ENCODE results near the gene CIBAR2. TPM values are rescaled to one million over a fixed set of nuclear protein-coding genes. Genes with fewer than 3 reads are reported as not detected.

CIBAR2 gene
- total RNA-seq, 1 donor from 2014 or later, result not detected

DNA sequence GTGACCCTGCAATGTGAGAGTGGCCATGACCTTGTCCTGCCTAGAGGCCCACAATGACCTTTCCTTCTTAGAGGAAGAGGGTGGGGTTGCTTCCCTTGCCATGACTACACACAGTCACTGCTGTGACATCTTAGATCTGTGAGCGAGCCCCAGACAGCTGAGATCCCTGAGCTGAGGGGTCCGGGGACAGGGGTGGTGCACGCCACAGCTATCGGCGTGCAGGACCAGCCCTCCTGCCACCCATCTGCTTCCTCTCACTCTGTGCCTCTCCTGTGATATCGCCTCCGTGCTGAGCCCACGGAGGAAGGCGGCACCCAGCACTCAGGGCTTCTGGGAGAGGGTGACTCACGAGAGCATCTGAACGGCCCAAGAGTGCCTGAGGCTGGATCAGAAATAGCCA lies 49.4 kb downstream of the CIBAR2 start:
- Histone ChIP-seq H3K27me3 (ENCODE audit: low read depth) (no peaks in the 10 kb centered on the region), H3K36me3 (peaks cover 11% of the 10 kb centered on the region), H3K9me3 (replicated peaks) (no peaks in the 10 kb centered on the region), H3K4me3 (no peak overlapping the region), H3K4me1 (peaks cover 10% of the 10 kb centered on the region), H3K27ac (replicated peaks) (no peak overlapping the region)
- intact Hi-C loops (cut with micrococcal nuclease), result no loop called here
- no peak for DNase-seq
- TF ChIP-seq, protein P1, sequence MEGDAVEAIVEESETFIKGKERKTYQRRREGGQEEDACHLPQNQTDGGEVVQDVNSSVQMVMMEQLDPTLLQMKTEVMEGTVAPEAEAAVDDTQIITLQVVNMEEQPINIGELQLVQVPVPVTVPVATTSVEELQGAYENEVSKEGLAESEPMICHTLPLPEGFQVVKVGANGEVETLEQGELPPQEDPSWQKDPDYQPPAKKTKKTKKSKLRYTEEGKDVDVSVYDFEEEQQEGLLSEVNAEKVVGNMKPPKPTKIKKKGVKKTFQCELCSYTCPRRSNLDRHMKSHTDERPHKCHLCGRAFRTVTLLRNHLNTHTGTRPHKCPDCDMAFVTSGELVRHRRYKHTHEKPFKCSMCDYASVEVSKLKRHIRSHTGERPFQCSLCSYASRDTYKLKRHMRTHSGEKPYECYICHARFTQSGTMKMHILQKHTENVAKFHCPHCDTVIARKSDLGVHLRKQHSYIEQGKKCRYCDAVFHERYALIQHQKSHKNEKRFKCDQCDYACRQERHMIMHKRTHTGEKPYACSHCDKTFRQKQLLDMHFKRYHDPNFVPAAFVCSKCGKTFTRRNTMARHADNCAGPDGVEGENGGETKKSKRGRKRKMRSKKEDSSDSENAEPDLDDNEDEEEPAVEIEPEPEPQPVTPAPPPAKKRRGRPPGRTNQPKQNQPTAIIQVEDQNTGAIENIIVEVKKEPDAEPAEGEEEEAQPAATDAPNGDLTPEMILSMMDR (IDR thresholded peaks at IDR 0.05; ENCODE audit: borderline replicate concordance), result no peak

DNA sequence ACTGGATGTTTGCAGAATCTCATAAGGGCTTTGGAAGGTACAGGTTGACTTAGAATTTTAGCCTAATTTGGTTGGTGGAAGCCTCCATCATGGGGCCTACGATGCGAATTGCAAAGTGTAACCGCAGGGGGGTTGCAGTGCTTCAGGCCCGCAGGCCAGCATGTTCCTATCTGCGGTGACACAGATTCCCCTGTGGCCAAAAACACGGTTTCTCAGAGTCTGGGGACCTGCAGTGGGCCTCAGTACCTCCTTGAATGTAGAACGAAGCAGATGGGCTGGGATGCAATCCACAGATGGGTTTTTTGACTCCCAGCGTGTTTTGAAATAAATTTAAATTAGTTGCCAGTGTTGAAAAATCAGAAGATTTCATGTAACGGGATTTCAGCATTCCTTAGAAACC lies 49.9 kb downstream of the CIBAR2 start:
- Histone ChIP-seq H3K27ac (replicated peaks) (no peak overlapping the region), H3K27me3 (ENCODE audit: low read depth) (no peaks in the 10 kb centered on the region), H3K4me3 (no peak overlapping the region), H3K4me1 (peaks cover 15% of the 10 kb centered on the region), H3K36me3 (peaks cover 6% of the 10 kb centered on the region), H3K9me3 (replicated peaks) (no peaks in the 10 kb centered on the region)
- no peak for DNase-seq
- TF ChIP-seq, protein P1 (IDR thresholded peaks at IDR 0.05; ENCODE audit: borderline replicate concordance), result no peak
- intact Hi-C loops (cut with micrococcal nuclease), result no loop called here

DNA sequence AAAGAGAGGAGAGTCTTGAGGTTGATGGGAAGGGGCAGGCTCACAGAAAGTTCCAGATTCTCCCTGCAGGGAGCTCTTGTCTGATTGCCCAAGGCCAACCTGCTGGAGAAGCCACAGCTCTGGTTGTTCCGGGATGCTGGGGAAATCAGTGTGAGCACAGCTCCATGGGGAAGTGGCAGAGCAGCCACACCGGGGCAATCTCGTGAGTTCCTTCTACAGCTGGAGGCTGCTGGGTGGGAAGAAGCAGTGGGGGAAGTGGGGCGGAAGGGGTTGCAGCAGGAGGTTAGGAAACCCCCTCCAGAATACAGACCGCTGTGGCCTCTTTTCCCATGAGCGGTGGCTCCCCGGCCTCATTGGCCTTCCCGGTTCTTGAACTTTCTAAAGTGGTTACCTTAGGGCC lies 50.7 kb downstream of the CIBAR2 start:
- intact Hi-C loops (cut with micrococcal nuclease), result no loop called here
- no peak overlapping the region for H3K4me3 ChIP-seq
- H3K4me1 ChIP-seq, result peaks cover 22% of the 10 kb centered on the region
- H3K36me3 ChIP-seq, result no peaks in the 10 kb centered on the region
- no peaks in the 10 kb centered on the region for H3K9me3 ChIP-seq (replicated peaks)
- H3K27me3 ChIP-seq (ENCODE audit: low read depth), result no peaks in the 10 kb centered on the region
- H3K27ac ChIP-seq (replicated peaks), result no peak overlapping the region
- peak; percentile 57 for DNase-seq
- TF ChIP-seq, protein P1 (IDR thresholded peaks at IDR 0.05; ENCODE audit: borderline replicate concordance), result no peak

DNA sequence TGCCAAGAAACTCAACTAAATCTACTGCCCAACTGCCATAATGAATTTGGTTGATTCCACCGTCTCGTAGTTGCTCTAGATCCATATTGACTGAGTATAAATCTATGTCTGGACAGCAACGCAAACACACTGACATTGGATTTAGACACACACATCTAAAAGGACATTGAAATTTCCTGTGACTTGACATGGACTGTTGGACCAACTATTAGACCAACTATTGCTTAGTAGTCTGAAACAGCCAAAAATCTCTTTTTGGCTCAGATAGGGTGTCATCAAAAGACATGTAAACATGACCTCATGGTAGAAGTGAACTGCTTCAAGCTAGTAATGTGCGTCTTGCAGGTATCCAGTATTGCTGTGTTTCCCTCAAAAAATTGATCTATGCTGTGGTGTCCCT lies 53.4 kb downstream of the CIBAR2 start:
- TF ChIP-seq, protein P1 (IDR thresholded peaks at IDR 0.05; ENCODE audit: borderline replicate concordance), result no peak
- Histone ChIP-seq H3K27ac (replicated peaks) (no peak overlapping the region), H3K27me3 (ENCODE audit: low read depth) (no peaks in the 10 kb centered on the region), H3K36me3 (no peaks in the 10 kb centered on the region), H3K4me3 (no peak overlapping the region), H3K9me3 (replicated peaks) (no peaks in the 10 kb centered on the region), H3K4me1 (peaks cover 43% of the 10 kb centered on the region)
- intact Hi-C loops (cut with micrococcal nuclease), result no loop called here
- no peak for DNase-seq

DNA sequence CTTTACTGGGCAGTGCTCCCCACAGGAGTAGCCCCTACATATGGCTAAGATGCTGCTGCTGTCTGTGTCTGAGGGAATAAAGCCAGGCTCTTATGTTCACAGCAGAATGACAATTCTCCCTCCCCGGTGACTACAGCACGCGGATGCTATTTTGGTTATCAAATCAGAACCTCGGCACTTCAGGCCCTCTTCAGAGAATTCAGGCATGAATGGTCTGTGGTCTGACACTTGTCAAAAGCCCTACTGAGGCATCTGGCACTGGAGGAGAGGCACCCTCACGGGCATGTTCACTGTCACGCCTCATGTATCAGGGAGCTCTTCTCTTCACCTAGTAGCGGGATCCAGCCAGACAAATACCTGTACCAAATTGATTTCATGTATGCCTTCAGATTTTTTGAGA lies 54.3 kb downstream of the CIBAR2 start:
- no peak overlapping the region for H3K4me3 ChIP-seq
- H3K36me3 ChIP-seq, result no peaks in the 10 kb centered on the region
- DNase-seq, result no peak
- H3K9me3 ChIP-seq (replicated peaks), result no peaks in the 10 kb centered on the region
- peak overlapping the region; percentile 18 for H3K27ac ChIP-seq (replicated peaks)
- intact Hi-C loops (cut with micrococcal nuclease), result no loop called here
- H3K4me1 ChIP-seq, result peaks cover 42% of the 10 kb centered on the region
- H3K27me3 ChIP-seq (ENCODE audit: low read depth), result no peaks in the 10 kb centered on the region
- TF ChIP-seq, protein P1 (IDR thresholded peaks at IDR 0.05; ENCODE audit: borderline replicate concordance), result no peak
